ENCODE results near the gene SHH.

The SHH gene

GRCh38 chr7:155821851-155822250, 9.6 kb upstream of the SHH start:
- in situ Hi-C loops (cut with MboI; ENCODE audit: low sequenced_read_pairs), result loop anchor here (25.0 kb wide), 2 partner anchors 990 to 1440 kb away; no protein-coding TSS in a partner anchor

GRCh38 chr7:155820788-155821187, 8.5 kb upstream of the SHH start:
- in situ Hi-C loops (cut with MboI; ENCODE audit: low sequenced_read_pairs), result loop anchor here (25.0 kb wide), 2 partner anchors 992 to 1442 kb away; no protein-coding TSS in a partner anchor

- in situ Hi-C loops (cut with MboI; ENCODE audit: low sequenced_read_pairs), result loop anchor here (25.0 kb wide), 2 partner anchors 992 to 1442 kb away; no protein-coding TSS in a partner anchor
Measured at GRCh38 chr7:155820246-155820645, 8.0 kb upstream of the SHH start.

- in situ Hi-C loops (cut with MboI; ENCODE audit: low sequenced_read_pairs), result loop anchor here (25.0 kb wide), 2 partner anchors 993 to 1443 kb away; no protein-coding TSS in a partner anchor
Measured at GRCh38 chr7:155819186-155819585, 6.9 kb upstream of the SHH start.

- in situ Hi-C loops (cut with MboI; ENCODE audit: low sequenced_read_pairs), result loop anchor here (25.0 kb wide), 2 partner anchors 994 to 1444 kb away; no protein-coding TSS in a partner anchor
Measured at GRCh38 chr7:155818820-155819168, 6.5 kb upstream of the SHH start.

- in situ Hi-C loops (cut with MboI; ENCODE audit: low sequenced_read_pairs), result loop anchor here (25.0 kb wide), 2 partner anchors 994 to 1444 kb away; no protein-coding TSS in a partner anchor
Measured at GRCh38 chr7:155818154-155818819, 6.0 kb upstream of the SHH start.

GRCh38 chr7:155817515-155817914, 5.3 kb upstream of the SHH start:
- in situ Hi-C loops (cut with MboI; ENCODE audit: low sequenced_read_pairs), result loop anchor here (25.0 kb wide), 2 partner anchors 995 to 1445 kb away; no protein-coding TSS in a partner anchor

GRCh38 chr7:155816996-155817395, 4.7 kb upstream of the SHH start:
- in situ Hi-C loops (cut with MboI; ENCODE audit: low sequenced_read_pairs), result loop anchor here (25.0 kb wide), 2 partner anchors 995 to 1445 kb away; no protein-coding TSS in a partner anchor

- in situ Hi-C loops (cut with MboI; ENCODE audit: low sequenced_read_pairs), result loop anchor here (25.0 kb wide), 2 partner anchors 996 to 1446 kb away; no protein-coding TSS in a partner anchor
Measured at GRCh38 chr7:155816192-155816508, 3.9 kb upstream of the SHH start.

- in situ Hi-C loops (cut with MboI; ENCODE audit: low sequenced_read_pairs), result loop anchor here (25.0 kb wide), 2 partner anchors 997 to 1447 kb away; no protein-coding TSS in a partner anchor
Measured at GRCh38 chr7:155815332-155816191, 3.3 kb upstream of the SHH start.

- in situ Hi-C loops (cut with MboI; ENCODE audit: low sequenced_read_pairs), result loop anchor here (25.0 kb wide), 2 partner anchors 998 to 1448 kb away; no protein-coding TSS in a partner anchor
Measured at GRCh38 chr7:155814316-155815276, 2.3 kb upstream of the SHH start.

- in situ Hi-C loops (cut with MboI; ENCODE audit: low sequenced_read_pairs), result loop anchor here (25.0 kb wide), 2 partner anchors 999 to 1449 kb away; no protein-coding TSS in a partner anchor
Measured at GRCh38 chr7:155813546-155814315, 1.5 kb upstream of the SHH start.

- in situ Hi-C loops (cut with MboI; ENCODE audit: low sequenced_read_pairs), result loop anchor here (25.0 kb wide), 2 partner anchors 999 to 1449 kb away; no protein-coding TSS in a partner anchor
Measured at GRCh38 chr7:155813125-155813524, 862 bp upstream of the SHH start.

- in situ Hi-C loops (cut with MboI; ENCODE audit: low sequenced_read_pairs), result loop anchor here (25.0 kb wide), 2 partner anchors 1001 to 1451 kb away; no protein-coding TSS in a partner anchor
Measured at GRCh38 chr7:155811560-155811894, 736 bp downstream of the SHH start.

GRCh38 chr7:155810770-155811559, 1.3 kb downstream of the SHH start:
- in situ Hi-C loops (cut with MboI; ENCODE audit: low sequenced_read_pairs), result loop anchor here (25.0 kb wide), 2 partner anchors 1001 to 1451 kb away; no protein-coding TSS in a partner anchor

GRCh38 chr7:155809947-155810769, 2.1 kb downstream of the SHH start:
- in situ Hi-C loops (cut with MboI; ENCODE audit: low sequenced_read_pairs), result loop anchor here (25.0 kb wide), 2 partner anchors 1002 to 1452 kb away; no protein-coding TSS in a partner anchor

- in situ Hi-C loops (cut with MboI; ENCODE audit: low sequenced_read_pairs), result loop anchor here (25.0 kb wide), 2 partner anchors 1003 to 1453 kb away; no protein-coding TSS in a partner anchor
Measured at GRCh38 chr7:155809332-155809946, 2.8 kb downstream of the SHH start.
